Mesothelial cell of epicardium (in vitro differentiated cells): ENCODE measurements around the gene FXR2. TPM values are rescaled to one million over a fixed set of nuclear protein-coding genes. Genes with fewer than 3 reads are reported as not detected.
A peak's percentile ranks its signal among the peaks of the same experiment; 100 is the strongest.
"Not testable (repeated sequence)": the region's sequence is repeated elsewhere in the genome, so short reads cannot be mapped to it uniquely, and the experiment has no call there.

ENCODE experiments used
- DNase-seq, 2 experiments: peaks; one replicate each; pipeline ENCODE4 v3.0.0; 2021; ENCODE audit warnings: low spot score in 2 of 2; ENCODE audit not compliant: unreplicated experiment in 2 of 2
- H3K27ac Mint-ChIP-seq: 2 replicates; pipeline ENCODE4 v1.8.0; 2021; ENCODE audit warnings: mixed read lengths
- H3K27me3 Mint-ChIP-seq: 2 replicates; pipeline ENCODE4 v1.8.0; 2021; ENCODE audit warnings: low read depth, mixed read lengths
- H3K36me3 Mint-ChIP-seq: 2 replicates; pipeline ENCODE4 v1.8.0; 2021; ENCODE audit warnings: mixed read lengths
- H3K4me1 Mint-ChIP-seq: 2 replicates; pipeline ENCODE4 v1.8.0; 2021; ENCODE audit warnings: mixed read lengths
- H3K4me3 Mint-ChIP-seq: 2 replicates; pipeline ENCODE4 v1.8.0; 2021; ENCODE audit warnings: mild to moderate bottlenecking, moderate library complexity, mixed read lengths
- H3K9me3 Mint-ChIP-seq: 2 replicates; pipeline ENCODE4 v1.8.0; 2021; ENCODE audit warnings: mixed read lengths
- CTCF ChIP-seq: fragments of 200-600 bp; sonication (generic); IDR thresholded peaks from one replicate; pipeline ENCODE4 v1.5.0; 2021; ENCODE audit warnings: antibody characterized with exemption; ENCODE audit not compliant: unreplicated experiment
- total RNA-seq: library from RNA; stranded (reverse); gene quantifications from 3 replicates; pipeline ENCODE4 v1.2.1, GENCODE V29; 2021

FXR2 gene
- total RNA-seq, 1 donor from 2014 or later = 44.5 TPM

DNA sequence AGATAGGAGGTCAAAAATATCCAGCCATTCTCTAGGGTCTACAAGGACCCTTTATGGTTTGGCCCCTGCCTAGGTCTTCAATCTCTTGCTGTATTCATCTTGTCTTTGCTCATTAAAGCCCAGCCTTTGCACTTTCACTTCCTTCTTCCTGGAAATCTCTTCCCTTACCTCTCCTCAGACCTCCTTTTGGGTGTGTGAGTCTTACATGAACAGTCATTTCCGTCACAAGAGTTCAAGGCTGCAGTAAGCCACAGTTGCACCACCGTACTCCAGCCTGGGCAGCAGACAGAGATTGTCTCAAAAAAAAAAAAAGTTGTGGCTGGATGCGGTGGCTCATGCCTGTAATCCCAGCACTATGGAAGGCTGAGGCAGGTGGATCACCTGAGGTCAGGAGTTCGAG is 30.1 kb upstream of the FXR2 start:
- Mint-ChIP-seq H3K27ac (no peak overlapping the region), H3K36me3 (no peaks in the 10 kb centered on the region), H3K27me3 (peaks cover 23% of the 10 kb centered on the region), H3K4me1 (peaks cover 2% of the 10 kb centered on the region), H3K9me3 (no peaks in the 10 kb centered on the region), H3K4me3 (no peak overlapping the region)
- DNase-seq = no peak
- TF ChIP-seq CTCF = no peak

GRCh38 chr17:7641635-7642034 is 26.9 kb upstream of the FXR2 start:
- DNase-seq, H3K27ac Mint-ChIP-seq, H3K4me3 Mint-ChIP-seq, H3K4me1 Mint-ChIP-seq, H3K9me3 Mint-ChIP-seq, H3K36me3 Mint-ChIP-seq, H3K27me3 Mint-ChIP-seq: not testable (repeated sequence)

DNA sequence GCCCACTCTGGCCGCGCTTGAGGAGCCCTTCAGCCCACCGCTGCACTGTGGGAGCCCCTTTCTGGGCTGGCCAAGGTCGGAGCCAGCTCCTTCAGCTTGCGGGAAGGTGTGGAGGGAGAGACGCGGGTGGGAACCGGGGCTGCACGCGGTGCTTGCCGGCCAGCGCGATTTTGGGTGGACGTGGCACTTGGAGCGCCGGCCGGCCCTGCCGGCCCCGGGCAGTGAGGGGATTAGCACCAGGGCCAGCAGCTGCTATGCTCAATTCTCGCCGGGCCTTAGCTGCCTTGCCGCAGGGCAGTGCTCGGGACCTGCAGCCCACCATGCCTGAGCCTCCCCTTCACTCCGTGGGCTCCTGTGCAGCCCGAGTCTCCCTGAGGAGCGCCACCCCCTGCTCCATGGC is 26.1 kb upstream of the FXR2 start:
- H3K36me3 Mint-ChIP-seq = no peaks in the 10 kb centered on the region

GRCh38 chr17:7636163-7636562 is 21.5 kb upstream of the FXR2 start:
- no peak for TF ChIP-seq CTCF
- H3K27me3 Mint-ChIP-seq = peaks cover 3% of the 10 kb centered on the region
- no peaks in the 10 kb centered on the region for H3K9me3 Mint-ChIP-seq
- DNase-seq = no peak
- no peak overlapping the region for H3K4me3 Mint-ChIP-seq
- no peaks in the 10 kb centered on the region for H3K36me3 Mint-ChIP-seq
- H3K4me1 Mint-ChIP-seq = no peaks in the 10 kb centered on the region
- H3K27ac Mint-ChIP-seq = no peak overlapping the region

More for the DNA sequence above, 26.1 kb upstream of the FXR2 start:
- Mint-ChIP-seq H3K27me3 (peaks cover 10% of the 10 kb centered on the region), H3K4me1 (no peaks in the 10 kb centered on the region), H3K27ac (no peak overlapping the region), H3K4me3 (no peak overlapping the region), H3K9me3 (no peaks in the 10 kb centered on the region)
- no peak for DNase-seq
- no peak for TF ChIP-seq CTCF

DNA sequence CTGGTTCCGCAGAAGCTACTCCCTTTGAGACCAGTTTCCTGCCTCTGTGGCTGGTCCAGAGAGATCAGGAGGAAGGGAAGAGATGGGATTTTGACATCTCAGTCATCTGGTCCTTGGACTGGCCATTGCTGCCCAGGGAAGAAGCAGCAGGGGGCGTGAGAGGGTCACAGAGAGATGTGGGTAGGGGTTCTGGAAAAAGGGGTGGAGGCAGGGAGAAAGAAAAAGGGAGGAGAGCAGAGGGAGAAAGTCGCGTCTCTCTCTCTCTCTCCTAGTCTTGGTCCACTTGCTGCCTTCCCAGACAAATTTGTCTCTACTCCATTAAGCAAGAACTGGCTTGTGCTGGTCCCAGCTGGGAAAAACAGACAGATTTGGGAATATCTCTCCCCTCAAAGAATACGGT is 19.7 kb upstream of the FXR2 start:
- Mint-ChIP-seq H3K27me3 (no peaks in the 10 kb centered on the region), H3K36me3 (no peaks in the 10 kb centered on the region), H3K4me1 (no peaks in the 10 kb centered on the region), H3K4me3 (no peak overlapping the region), H3K9me3 (no peaks in the 10 kb centered on the region), H3K27ac (no peak overlapping the region)
- peak in 1 of 2 experiments; percentile 77 for DNase-seq
- no peak for TF ChIP-seq CTCF

DNA sequence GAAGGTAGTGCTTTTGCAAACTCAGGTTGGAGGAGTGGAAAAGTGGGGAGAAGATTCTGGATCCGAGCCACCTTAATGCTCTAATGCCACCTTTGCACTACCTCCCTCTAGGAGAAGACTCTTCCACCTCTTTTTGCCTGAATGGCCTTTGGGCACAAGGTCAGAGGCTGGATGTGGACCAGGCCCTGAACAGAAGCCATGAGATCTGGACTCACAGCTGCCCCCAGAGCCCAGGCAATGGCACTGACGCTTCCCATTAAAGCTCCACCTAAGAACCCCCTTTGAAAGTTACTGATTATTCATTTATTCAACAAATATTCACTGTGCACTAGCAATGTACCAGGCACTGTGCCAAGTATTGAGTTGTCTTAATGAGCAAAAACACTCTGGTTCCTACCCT is 18.4 kb upstream of the FXR2 start:
- no peak for DNase-seq
- Mint-ChIP-seq H3K4me1 (no peaks in the 10 kb centered on the region), H3K27me3 (no peaks in the 10 kb centered on the region), H3K36me3 (no peaks in the 10 kb centered on the region), H3K9me3 (no peaks in the 10 kb centered on the region), H3K4me3 (no peak overlapping the region), H3K27ac (no peak overlapping the region)
- TF ChIP-seq CTCF = no peak
